ENCODE results near the gene MYH6. TPM values are rescaled to one million over a fixed set of nuclear protein-coding genes. Genes with fewer than 3 reads are reported as not detected.
A peak's percentile ranks its signal among the peaks of the same experiment; 100 is the strongest.
"Not testable (repeated sequence)": the region's sequence is repeated elsewhere in the genome, so short reads cannot be mapped to it uniquely, and the experiment has no call there.

The MYH6 gene
- total RNA-seq, 1 experiment from 2014 or later, result 0.09 TPM

GRCh38 chr14:23407516-23408306 is at the start of gene MYH6 (continued):
- TF ChIP-seq E2F4 (CRISPR knock-in tag; IDR thresholded peaks at IDR 0.05; ENCODE audit: borderline replicate concordance, low read depth), result no peak

GRCh38 chr14:23456883-23457586 is 49.0 kb upstream of the MYH6 start:
- not testable (repeated sequence) for H3K36me3 Mint-ChIP-seq; H3K4me1 Mint-ChIP-seq; H3K27ac Mint-ChIP-seq; DNase-seq (ENCODE audit: low spot score); H3K9me3 Mint-ChIP-seq; H3K4me3 Mint-ChIP-seq
- ChIA-PET CTCF (interaction anchor here (0.5 to 2.1 kb wide), 39 partner anchors 10 to 362 kb away, joined by 3 to 24 read pairs (median 4); partner anchors contain the start of genes ACIN1, C14orf119, CMTM5 and EFS), POLR2A (interaction anchor here (0.5 to 1.0 kb wide), 2 partner anchors 63 to 105 kb away, joined by 3 read pairs; partner anchors contain the start of gene SLC22A17)
- H3K27me3 Mint-ChIP-seq (ENCODE audit: low read depth), result peaks cover 13% of the 10 kb centered on the region
- ATAC-seq, result peak; percentile 92

- ChIA-PET POLR2A (interaction anchor here (0.5 kb wide), 1 partner anchor 24 kb away, joined by 3 read pairs; no protein-coding TSS in a partner anchor), CTCF (interaction anchor here (0.7 to 2.0 kb wide), 5 partner anchors 10 to 125 kb away, joined by 3 to 7 read pairs (median 3); no protein-coding TSS in a partner anchor)
- Mint-ChIP-seq H3K27me3 (ENCODE audit: low read depth) (peaks cover 5% of the 10 kb centered on the region; the same call in 1 of the 2 replicates), H3K27ac (no peak overlapping the region), H3K9me3 (no peaks in the 10 kb centered on the region), H3K4me1 (peaks cover 2% of the 10 kb centered on the region), H3K36me3 (no peaks in the 10 kb centered on the region), H3K4me3 (no peak overlapping the region)
- no peak for DNase-seq (ENCODE audit: low spot score)
- ATAC-seq, result no peak
- TF ChIP-seq IRF1 (CRISPR knock-in tag; IDR thresholded peaks at IDR 0.05) (no peak), USF2 (CRISPR knock-in tag; IDR thresholded peaks at IDR 0.05) (no peak), MAX (CRISPR knock-in tag; IDR thresholded peaks at IDR 0.05) (no peak), STAT6 (CRISPR knock-in tag; conservative IDR thresholded peaks at IDR 0.05; ENCODE audit: low read depth) (no peak), PRDM15 (CRISPR knock-in tag; IDR thresholded peaks at IDR 0.05) (no peak), JAZF1 (CRISPR knock-in tag; IDR thresholded peaks at IDR 0.05) (no peak), FOXK1 (CRISPR knock-in tag; IDR thresholded peaks at IDR 0.05) (no peak), CTCF (IDR thresholded peaks at IDR 0.05) (no peak), FOXP4 (CRISPR knock-in tag; IDR thresholded peaks at IDR 0.05) (no peak), ZSCAN18 (CRISPR knock-in tag; IDR thresholded peaks at IDR 0.05) (no peak), NR1H2 (CRISPR knock-in tag; IDR thresholded peaks at IDR 0.05) (no peak)
These were observed 46.4 kb upstream of the MYH6 start for GRCh38 chr14:23454445-23454856.
